Measurements from ENCODE around the gene MS4A15.

MS4A15 gene

DNA sequence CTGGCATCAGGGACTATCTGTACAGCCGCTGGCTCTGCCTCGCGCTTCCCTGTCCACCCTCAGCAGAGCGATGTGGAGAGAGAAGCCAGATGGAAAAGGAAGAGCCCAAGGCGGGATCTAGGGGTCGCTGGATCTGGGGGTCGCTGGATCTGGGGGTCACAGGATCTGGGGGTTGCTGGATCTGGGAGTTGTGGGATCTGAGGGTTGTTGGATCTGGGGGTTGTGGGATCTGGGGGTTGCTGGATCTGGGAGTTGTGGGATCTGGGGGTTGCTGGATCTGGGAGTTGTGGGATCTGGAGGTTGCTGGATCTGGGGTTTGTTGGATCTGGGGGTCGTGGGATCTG is 26.4 kb downstream of the MS4A15 start:
- no peak overlapping the region for H3K27ac ChIP-seq
- TF ChIP-seq ZFX (IDR thresholded peaks at IDR 0.05; ENCODE audit: borderline replicate concordance), result no peak
- TF ChIP-seq, protein P1, sequence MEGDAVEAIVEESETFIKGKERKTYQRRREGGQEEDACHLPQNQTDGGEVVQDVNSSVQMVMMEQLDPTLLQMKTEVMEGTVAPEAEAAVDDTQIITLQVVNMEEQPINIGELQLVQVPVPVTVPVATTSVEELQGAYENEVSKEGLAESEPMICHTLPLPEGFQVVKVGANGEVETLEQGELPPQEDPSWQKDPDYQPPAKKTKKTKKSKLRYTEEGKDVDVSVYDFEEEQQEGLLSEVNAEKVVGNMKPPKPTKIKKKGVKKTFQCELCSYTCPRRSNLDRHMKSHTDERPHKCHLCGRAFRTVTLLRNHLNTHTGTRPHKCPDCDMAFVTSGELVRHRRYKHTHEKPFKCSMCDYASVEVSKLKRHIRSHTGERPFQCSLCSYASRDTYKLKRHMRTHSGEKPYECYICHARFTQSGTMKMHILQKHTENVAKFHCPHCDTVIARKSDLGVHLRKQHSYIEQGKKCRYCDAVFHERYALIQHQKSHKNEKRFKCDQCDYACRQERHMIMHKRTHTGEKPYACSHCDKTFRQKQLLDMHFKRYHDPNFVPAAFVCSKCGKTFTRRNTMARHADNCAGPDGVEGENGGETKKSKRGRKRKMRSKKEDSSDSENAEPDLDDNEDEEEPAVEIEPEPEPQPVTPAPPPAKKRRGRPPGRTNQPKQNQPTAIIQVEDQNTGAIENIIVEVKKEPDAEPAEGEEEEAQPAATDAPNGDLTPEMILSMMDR (IDR thresholded peaks at IDR 0.05), result no peak

DNA sequence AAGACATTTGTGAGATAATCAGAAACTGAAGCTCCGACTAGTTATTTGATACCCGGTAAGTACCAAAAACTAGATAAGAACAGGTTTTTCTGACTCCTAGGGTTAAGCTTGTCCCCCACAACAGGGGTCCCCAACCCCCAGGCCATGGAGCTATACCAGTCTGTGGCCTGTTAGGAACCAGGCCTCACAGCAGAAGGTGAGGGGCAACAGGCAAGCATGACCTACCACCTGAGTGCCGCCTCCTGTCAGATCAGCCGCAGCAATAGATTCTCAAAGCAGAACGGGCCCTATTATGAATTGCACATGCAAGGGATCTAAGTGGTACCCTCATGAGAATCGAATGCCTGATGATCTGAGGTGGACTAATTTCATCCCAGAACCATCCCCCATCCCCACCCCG is 27.2 kb downstream of the MS4A15 start:
- TF ChIP-seq, protein P1 (IDR thresholded peaks at IDR 0.05), result no peak
- TF ChIP-seq ZFX (IDR thresholded peaks at IDR 0.05; ENCODE audit: borderline replicate concordance), result no peak
- H3K27ac ChIP-seq, result no peak overlapping the region

DNA sequence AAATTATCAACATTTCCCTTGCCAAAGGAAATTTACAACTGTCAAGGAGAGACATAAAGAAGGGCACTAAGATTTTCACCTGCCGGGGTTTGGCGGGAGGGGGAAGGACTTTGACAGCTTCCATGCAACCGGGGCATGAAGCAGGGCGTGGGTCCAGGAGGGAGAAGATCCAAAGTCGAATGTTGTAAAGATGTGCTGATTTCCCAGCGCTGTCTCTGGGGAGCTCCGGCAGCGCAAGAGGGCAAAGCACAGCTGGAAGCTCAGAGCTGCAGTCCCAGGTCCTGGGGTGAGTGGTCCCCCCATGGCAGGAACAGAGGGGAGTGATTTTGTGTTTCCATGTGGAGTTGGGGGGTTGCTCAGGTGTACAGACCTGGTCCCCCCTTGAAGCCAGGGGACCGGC is 28.5 kb downstream of the MS4A15 start, which contains the start of gene MS4A10:
Gene MS4A10, plus strand, starts transcription at position 198 of the 400 bp plus-strand sequence. CDS start 5,003 bp downstream, outside the sequence.
- TF ChIP-seq, protein P1 (IDR thresholded peaks at IDR 0.05), result no peak
- no peak for TF ChIP-seq ZFX (IDR thresholded peaks at IDR 0.05; ENCODE audit: borderline replicate concordance)
- H3K27ac ChIP-seq, result no peak within 1 kb of the TSS

DNA sequence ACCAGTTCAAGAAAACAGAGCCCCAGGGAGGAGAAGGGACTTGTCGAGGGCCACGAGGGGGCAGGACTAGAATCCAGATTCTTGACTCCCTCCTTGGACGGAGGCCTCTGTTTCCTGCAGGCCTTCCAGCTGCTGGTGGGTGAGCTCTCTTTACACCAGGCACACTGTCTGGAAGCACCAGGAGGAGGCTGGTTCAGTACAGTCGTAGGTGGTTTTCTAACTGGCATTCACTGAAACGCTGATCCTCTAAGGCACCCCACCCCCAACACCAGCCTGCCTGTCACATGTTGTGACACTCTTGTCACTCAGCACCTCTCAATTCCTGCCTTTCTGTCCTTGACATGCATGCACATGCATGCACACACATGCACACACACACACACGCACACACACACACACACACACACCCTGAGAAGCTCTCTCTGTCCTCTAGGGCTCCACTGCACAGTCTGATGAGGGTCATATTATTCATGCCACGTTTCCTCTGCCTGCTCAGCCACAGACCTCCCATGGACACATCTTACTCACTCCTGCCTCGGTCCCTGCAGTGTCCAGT is 29.2 kb downstream of the MS4A15 start:
- no peak overlapping the region for H3K27ac ChIP-seq
- no peak for TF ChIP-seq ZFX (IDR thresholded peaks at IDR 0.05; ENCODE audit: borderline replicate concordance)
- TF ChIP-seq, protein P1 (IDR thresholded peaks at IDR 0.05), result no peak

DNA sequence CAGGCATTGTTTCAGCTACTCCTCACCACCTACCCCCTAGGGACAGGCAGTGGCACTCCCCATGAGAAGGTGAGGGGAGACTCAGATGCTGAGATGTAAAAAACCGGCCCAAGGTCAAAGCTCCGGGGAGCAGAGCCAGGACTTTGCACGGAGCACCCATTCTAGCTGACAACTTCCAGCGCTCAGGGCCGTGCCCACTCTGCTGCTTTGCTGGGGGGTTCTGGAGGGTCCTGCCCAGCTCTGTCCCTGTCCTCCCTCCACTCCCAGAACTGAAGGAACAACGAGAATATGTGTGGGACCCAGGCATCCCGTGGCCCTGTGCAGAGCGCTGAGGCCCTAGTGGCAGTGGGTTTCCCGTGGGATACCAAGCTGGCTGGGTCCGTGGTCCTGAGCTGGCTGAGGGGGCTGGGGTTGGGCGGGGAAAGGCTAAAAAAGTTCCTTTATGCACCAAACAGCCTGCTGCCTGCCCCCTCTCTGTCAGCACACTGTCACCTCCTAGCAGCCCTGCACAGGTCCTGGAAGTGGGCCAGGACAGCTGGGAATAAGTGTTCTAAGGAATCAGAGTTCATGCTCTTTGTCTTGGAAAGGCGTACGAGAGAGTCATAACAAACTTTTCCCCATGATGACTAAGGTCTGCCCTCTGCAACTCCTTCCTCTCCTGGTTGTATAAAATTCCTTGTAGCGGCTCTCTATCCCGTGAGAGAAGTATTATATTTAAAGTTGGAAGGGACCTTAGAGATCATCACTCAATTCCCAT is 30.3 kb downstream of the MS4A15 start:
- H3K27ac ChIP-seq, result no peak overlapping the region
- no peak for TF ChIP-seq ZFX (IDR thresholded peaks at IDR 0.05; ENCODE audit: borderline replicate concordance)
- TF ChIP-seq, protein P1 (IDR thresholded peaks at IDR 0.05), result no peak

DNA sequence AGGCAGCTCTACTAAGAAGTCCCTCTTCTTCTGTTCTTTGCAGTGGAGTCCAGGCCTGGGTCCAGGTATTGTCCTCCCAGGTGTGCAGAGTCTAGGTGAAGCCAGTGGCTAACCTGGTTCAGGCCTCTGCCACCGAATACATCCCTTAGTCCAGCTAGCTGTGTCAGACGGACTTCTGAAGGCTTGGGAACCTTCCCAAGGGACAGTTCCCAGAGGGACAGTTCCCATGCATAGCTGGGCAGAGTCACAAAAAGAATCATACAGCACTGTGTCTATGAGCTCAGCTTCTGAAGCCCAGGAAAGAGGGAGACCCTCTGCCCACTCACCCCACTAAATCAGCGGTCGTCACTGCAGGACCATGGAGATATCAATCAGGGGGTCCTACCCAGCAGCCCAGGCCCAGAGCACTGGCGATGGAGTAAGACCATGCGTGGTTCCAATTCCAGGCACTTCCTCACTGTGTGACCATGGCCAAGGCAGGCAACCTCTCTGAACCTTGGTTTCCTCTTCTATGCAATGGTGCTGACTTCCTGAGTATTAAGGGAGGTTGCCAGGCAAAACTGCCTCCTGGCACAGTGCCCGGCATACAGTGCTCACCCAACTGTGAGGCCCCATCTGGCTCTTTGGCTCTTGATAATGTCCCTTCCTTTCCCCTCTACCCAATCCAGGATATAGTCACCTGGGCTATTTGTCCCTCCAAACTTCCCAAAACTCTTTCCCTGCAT is 31.9 kb downstream of the MS4A15 start:
- TF ChIP-seq, protein P1 (IDR thresholded peaks at IDR 0.05), result no peak
- TF ChIP-seq ZFX (IDR thresholded peaks at IDR 0.05; ENCODE audit: borderline replicate concordance), result no peak

DNA sequence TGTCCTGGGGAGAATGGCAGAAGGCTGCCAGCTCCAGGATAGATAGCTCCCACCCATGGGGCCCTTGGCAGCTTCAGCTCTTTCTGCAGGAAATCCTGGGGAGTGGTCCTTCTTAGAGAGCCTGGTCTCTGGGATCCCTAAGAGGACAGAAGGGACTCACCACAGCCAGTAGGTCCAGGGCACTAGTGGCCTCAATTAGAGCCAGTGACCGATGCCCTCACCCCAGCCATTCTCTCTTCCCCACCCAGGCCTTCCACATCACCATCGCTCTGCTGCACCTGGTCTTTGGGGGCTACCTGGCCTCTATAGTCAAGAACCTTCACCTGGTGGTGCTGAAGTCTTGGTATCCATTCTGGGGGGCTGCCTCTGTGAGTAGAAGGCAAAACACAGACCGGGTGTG is 34.1 kb downstream of the MS4A15 start:
- H3K27ac ChIP-seq, result no peak overlapping the region
- TF ChIP-seq, protein P1 (IDR thresholded peaks at IDR 0.05), result no peak
- TF ChIP-seq ZFX (IDR thresholded peaks at IDR 0.05; ENCODE audit: borderline replicate concordance), result no peak

More for the DNA sequence above, 31.9 kb downstream of the MS4A15 start:
- no peak overlapping the region for H3K27ac ChIP-seq

Measured in 22Rv1 (cell line).